ENCODE results near the gene BICRAL. TPM values are rescaled to one million over a fixed set of nuclear protein-coding genes. Genes with fewer than 3 reads are reported as not detected.
"Not testable (repeated sequence)": the region's sequence is repeated elsewhere in the genome, so short reads cannot be mapped to it uniquely, and the experiment has no call there.

The BICRAL gene
- total RNA-seq, 4 donors from 2014 or later, result 19.9 to 24.5 (median 23.6) TPM

- WGBS, 2 donors, result 1% methylated on average over 30 to 41 of the region's 41 CpGs
Measured at GRCh38 chr6:42879372-42880239, 97.8 kb downstream of the BICRAL start, which contains the start of gene RPL7L1. Gene RPL7L1 (plus strand): TSS chr6:42879616. CDS start chr6:42879911, 295 bp downstream.

DNA sequence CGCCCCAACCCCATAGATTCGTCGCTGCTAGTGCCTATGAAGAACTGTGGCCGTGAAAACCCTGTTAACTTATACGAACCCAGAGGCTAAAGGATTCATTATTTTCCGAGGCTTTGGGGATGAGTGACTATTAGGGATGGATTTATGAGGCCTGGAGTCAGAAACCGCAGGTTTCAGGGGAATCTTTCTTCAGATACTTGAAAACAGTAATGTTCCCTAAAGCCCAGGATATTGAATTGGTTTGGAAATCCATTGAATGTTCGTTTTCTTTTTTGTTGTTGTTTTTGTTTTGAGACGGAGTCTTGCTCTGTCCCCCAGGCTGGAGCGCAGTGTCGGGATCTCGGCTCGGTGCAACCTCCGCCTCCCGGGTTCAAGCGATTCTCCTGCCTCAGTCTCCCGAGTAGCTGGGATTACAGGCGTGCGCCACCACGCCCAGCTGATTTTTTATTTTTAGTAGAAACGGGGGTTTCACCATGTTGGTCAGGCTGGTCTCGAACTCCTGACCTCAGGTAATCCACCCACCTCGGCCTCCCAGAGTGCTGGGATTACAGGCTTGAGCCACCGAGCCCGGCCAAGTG is 98.5 kb downstream of the BICRAL start:
- Histone ChIP-seq H3K36me3 (peaks cover 25 to 29% of the 10 kb centered on the region in 2 donors), H3K4me1 (peaks cover 6 to 21% of the 10 kb centered on the region in 2 donors), H3K27ac (peak overlapping the region; percentile 94 to 97 (median 96)), H3K4me3 (replicated peaks in 1 of 3) (peak overlapping the region; percentile 24 to 91 (median 47))
- H3K9me3 ChIP-seq; intact Hi-C loops (cut with DNase I); H3K27me3 ChIP-seq; DNase-seq: not testable (repeated sequence)
- whole genome bisulfite sequencing, 2 donors, result 13 to 15% methylated on average over 25 of the region's 25 CpGs

More at GRCh38 chr6:42879372-42880239, 97.8 kb downstream of the BICRAL start, which contains the start of gene RPL7L1:
- peak; percentile 83 to 86 for DNase-seq
- Histone ChIP-seq H3K9me3 (no peaks in the 10 kb centered on the region), H3K4me1 (peaks cover 6 to 21% of the 10 kb centered on the region in 2 donors), H3K27ac (peak within 1 kb of the TSS; percentile 94 to 97 (median 96)), H3K27me3 (no peaks in the 10 kb centered on the region), H3K36me3 (peaks cover 18 to 22% of the 10 kb centered on the region in 2 donors), H3K4me3 (replicated peaks in 1 of 3) (peak within 1 kb of the TSS; percentile 24 to 91 (median 47))
- peak; percentile 1 to 72 for TF ChIP-seq POLR2A (IDR thresholded peaks at IDR 0.05)
- TF ChIP-seq CTCF (IDR thresholded peaks at IDR 0.05), result peak in 3 of 6 experiments; percentile 21 to 33 (median 23)
- intact Hi-C loops (cut with DNase I), result loop anchor here (5.0 to 10.0 kb wide), 2 partner anchors 155 to 217 kb away; partner anchors contain the start of gene PRPH2

DNA sequence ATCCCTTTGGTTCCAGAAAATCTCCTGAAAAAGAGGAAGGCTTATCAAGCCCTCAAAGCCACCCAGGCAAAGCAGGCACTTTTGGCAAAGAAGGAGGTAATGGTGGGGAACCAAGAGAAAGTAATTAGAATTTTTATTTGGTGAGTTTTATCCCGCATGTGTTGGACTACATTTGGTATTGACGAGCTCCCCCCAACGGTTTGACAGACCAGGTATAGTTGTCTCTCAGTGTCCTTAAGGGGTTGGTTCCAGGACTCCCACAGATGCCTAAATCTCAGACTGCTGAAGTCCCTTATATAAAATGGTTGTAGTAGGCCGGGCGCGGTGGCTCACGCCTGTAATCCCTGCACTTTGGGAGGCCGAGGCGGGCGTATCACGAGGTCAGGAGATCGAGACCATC is 99.0 kb downstream of the BICRAL start:
- H3K9me3 ChIP-seq; intact Hi-C loops (cut with DNase I); DNase-seq; H3K27me3 ChIP-seq: not testable (repeated sequence)
- Histone ChIP-seq H3K4me1 (peaks cover 6 to 21% of the 10 kb centered on the region in 2 donors), H3K36me3 (peaks cover 30 to 35% of the 10 kb centered on the region in 2 donors), H3K27ac (peak overlapping the region in 2 of 3 donors; percentile 94 to 97), H3K4me3 (replicated peaks in 1 of 3) (peak overlapping the region in 2 of 3 donors; percentile 47 to 91)
- 91 to 92% methylated on average over 12 of the region's 12 CpGs for WGBS, 2 donors

DNA sequence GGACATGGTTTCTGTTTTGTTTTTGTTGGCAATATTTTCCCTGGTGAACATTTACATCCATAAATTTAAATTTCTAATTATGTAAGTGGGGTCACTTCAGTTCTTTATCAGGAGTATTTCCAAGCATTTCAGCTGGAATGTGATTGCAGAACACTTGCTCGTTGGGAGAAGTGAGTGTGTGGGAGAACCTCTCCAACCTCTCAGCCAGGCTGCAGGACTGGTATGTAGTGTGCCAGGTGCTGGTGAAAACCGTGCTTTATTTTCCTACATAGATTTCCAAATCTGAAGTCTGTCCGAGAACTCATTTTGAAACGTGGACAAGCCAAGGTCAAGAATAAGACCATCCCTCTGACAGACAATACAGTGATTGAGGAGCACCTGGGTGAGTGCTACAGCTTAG is 103.8 kb downstream of the BICRAL start:
- 80 to 95% methylated on average over 4 of the region's 4 CpGs for WGBS, 2 donors
- no peak overlapping the region for H3K4me3 ChIP-seq (replicated peaks in 1 of 3)
- peaks cover 7 to 14% of the 10 kb centered on the region in 2 donors for H3K4me1 ChIP-seq
- intact Hi-C loops (cut with DNase I), result no loop called here
- DNase-seq, result no peak
- TF ChIP-seq CTCF (IDR thresholded peaks at IDR 0.05) (no peak), POLR2A (IDR thresholded peaks at IDR 0.05) (no peak)
- H3K36me3 ChIP-seq, result peaks cover 40 to 41% of the 10 kb centered on the region in 2 donors
- no peaks in the 10 kb centered on the region for H3K27me3 ChIP-seq
- H3K27ac ChIP-seq, result no peak overlapping the region
- H3K9me3 ChIP-seq, result no peaks in the 10 kb centered on the region

DNA sequence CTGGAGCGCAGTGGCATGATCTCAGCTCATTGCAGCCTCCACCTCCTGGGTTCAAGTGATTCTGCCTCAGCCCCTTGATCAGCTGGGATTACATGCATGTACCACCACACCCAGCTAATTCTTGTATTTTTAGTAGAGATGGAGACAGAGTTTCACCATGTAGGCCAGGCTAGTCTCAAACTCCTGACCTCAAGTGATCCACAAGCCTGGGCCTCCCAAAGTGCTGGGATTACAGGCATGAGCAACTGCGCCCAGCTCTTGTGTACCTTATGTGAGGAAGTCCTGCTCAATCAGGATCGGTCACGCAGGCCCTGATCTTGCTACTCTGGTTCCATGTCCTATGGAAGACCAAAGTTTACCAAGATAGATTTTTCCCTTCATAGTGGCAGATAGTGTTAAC is 106.3 kb downstream of the BICRAL start:
- 91 to 92% methylated on average over 4 of the region's 4 CpGs for WGBS, 2 donors
- intact Hi-C loops (cut with DNase I); H3K4me1 ChIP-seq: not testable (repeated sequence)

GRCh38 chr6:42889815-42890214 is 108.0 kb downstream of the BICRAL start:
- H3K4me1 ChIP-seq, result peaks cover 7% of the 10 kb centered on the region in 2 donors
- peak overlapping the region in 1 of 3 donors; percentile 71 for H3K4me3 ChIP-seq (replicated peaks in 1 of 3)
- intact Hi-C loops (cut with DNase I), result no loop called here
- 56 to 61% methylated on average over 4 of the region's 4 CpGs for WGBS, 2 donors
- no peak for TF ChIP-seq CTCF (IDR thresholded peaks at IDR 0.05)
- no peak for TF ChIP-seq POLR2A (IDR thresholded peaks at IDR 0.05)
- peaks cover 16 to 21% of the 10 kb centered on the region in 2 donors for H3K36me3 ChIP-seq
- DNase-seq, result no peak
- no peaks in the 10 kb centered on the region for H3K9me3 ChIP-seq
- no peak overlapping the region for H3K27ac ChIP-seq
- H3K27me3 ChIP-seq, result no peaks in the 10 kb centered on the region

More for the DNA sequence above, 106.3 kb downstream of the BICRAL start:
- peaks cover 32 to 37% of the 10 kb centered on the region in 2 donors for H3K36me3 ChIP-seq
- not testable (repeated sequence) for H3K9me3 ChIP-seq; H3K27ac ChIP-seq; DNase-seq; H3K4me3 ChIP-seq (replicated peaks in 1 of 3); H3K27me3 ChIP-seq

All from thyroid gland (tissue), 4 donors.